Gastrocnemius medialis (tissue), 4 donors: ENCODE data around the gene MORN1. TPM values are rescaled to one million over a fixed set of nuclear protein-coding genes. Genes with fewer than 3 reads are reported as not detected.

Source experiments
- ATAC-seq, 2 donors: fragments of 150-250 bp; one replicate each; pipeline ENCODE4 v1.9.1; 2016
- DNase-seq, 2 donors: peaks; one replicate each; pipeline ENCODE4 v3.0.0-alpha.2; 2019
- H3K27ac ChIP-seq, 4 donors: fragments of 200-600 bp; sonication (generic); 1 replicate in 1 of 4; 2 replicates in 3 of 4; pipeline ENCODE4 v1.5.1; 2016 to 2018; ENCODE audit warnings: mild to moderate bottlenecking in 2 of 4, moderate library complexity in 1 of 4
- H3K27me3 ChIP-seq, 3 donors: fragments of 200-600 bp; sonication (generic) in 2 of 3; 1 replicate in 1 of 3; 2 replicates in 2 of 3; pipeline versions ENCODE4 v1.5.1 to v1.6.0; 2016 to 2019; ENCODE audit warnings: mild to moderate bottlenecking in 1 of 3, moderate library complexity in 1 of 3
- H3K36me3 ChIP-seq, 2 donors: fragments of 200-600 bp; sonication (generic) in 1 of 2; one replicate each; pipeline ENCODE4 v1.5.1; 2017 to 2018
- H3K4me1 ChIP-seq, 2 donors: fragments of 200-600 bp; sonication (generic) in 1 of 2; one replicate each; pipeline ENCODE4 v1.5.1; 2016 to 2017; ENCODE audit warnings: mild to moderate bottlenecking in 2 of 2
- H3K4me3 ChIP-seq, 4 donors: fragments of 200-600 bp; sonication (generic) in 3 of 4; 1 replicate in 1 of 4; 2 replicates in 3 of 4; pipeline ENCODE4 v1.5.1; 2016 to 2019; ENCODE audit warnings: mild to moderate bottlenecking in 2 of 4
- H3K9me3 ChIP-seq, 3 donors: fragments of 200-600 bp; sonication (generic) in 2 of 3; 1 replicate in 1 of 3; 2 replicates in 2 of 3; pipeline ENCODE4 v1.5.1; 2016 to 2019
- CTCF ChIP-seq, 5 experiments: fragments of 450-650 bp in 3 of 5; fragments of 200-600 bp in 2 of 5; sonication (generic) in 2 of 5; IDR thresholded peaks in 4 of 5; conservative IDR thresholded peaks in 1 of 5; 1 replicate in 4 of 5; 2 replicates in 1 of 5; pipeline ENCODE4 v1.5.1; 2016 to 2019; ENCODE audit warnings: antibody characterized with exemption in 5 of 5, mild to moderate bottlenecking in 3 of 5, moderate library complexity in 3 of 5
- POLR2A ChIP-seq, 2 donors: fragments of 450-650 bp; IDR thresholded peaks; one replicate each; pipeline ENCODE4 v1.6.1; 2017; ENCODE audit warnings: antibody characterized with exemption in 2 of 2, mild to moderate bottlenecking in 2 of 2, moderate library complexity in 2 of 2
- in situ Hi-C, 4 donors: fragments of 200-750 bp; cut with MboI; loops; one replicate each; pipeline versions ENCODE4 v1.15.0 to v1.8.0; 2017; ENCODE audit warnings: low sequenced_read_pairs in 4 of 4
- intact Hi-C: fragments of 100-400 bp; cut with DNase I; formaldehyde crosslinking; loops from one replicate; pipeline ENCODE4 v1.15.1; 2023; ENCODE audit warnings: low total_unique reads
- total RNA-seq, 4 donors: library from RNA; depleted of rRNA; stranded (reverse); fragments of >200 nt; gene quantifications; one replicate each; pipeline versions ENCODE4 v1.1.0 to v1.2.3, GENCODE V29; 2016

Gene MORN1
- total RNA-seq, 4 donors from 2014 or later = 1.9 to 4.7 (median 3.5) TPM

- no peaks in the 10 kb centered on the region for H3K27me3 ChIP-seq
- no peak overlapping the region for H3K4me3 ChIP-seq
- DNase-seq (no peak), ATAC-seq (no peak)
- no peak for TF ChIP-seq CTCF (IDR thresholded peaks at IDR 0.05 in 4 of 5, conservative IDR thresholded peaks at IDR 0.05 in 1 of 5)
- no peak for TF ChIP-seq POLR2A (IDR thresholded peaks at IDR 0.05)
- in situ Hi-C loops = loop anchor here in 1 of 4 donors (10.0 kb wide), 1 partner anchor 185 kb away; the partner anchor contains the start of gene FAAP20
- no peaks in the 10 kb centered on the region for H3K36me3 ChIP-seq
- intact Hi-C loops = loop anchor here (5.0 kb wide), 2 partner anchors 63 to 248 kb away; no protein-coding TSS in a partner anchor
- peaks cover 0 to 5% of the 10 kb centered on the region in 2 donors for H3K4me1 ChIP-seq
- no peaks in the 10 kb centered on the region for H3K9me3 ChIP-seq
- H3K27ac ChIP-seq = no peak overlapping the region
Measured at GRCh38 chr1:2379733-2380404, 11.5 kb downstream of the MORN1 start.

GRCh38 chr1:2378956-2379732 is 12.2 kb downstream of the MORN1 start:
- ATAC-seq (no peak), DNase-seq (no peak)
- TF ChIP-seq CTCF (IDR thresholded peaks at IDR 0.05 in 4 of 5, conservative IDR thresholded peaks at IDR 0.05 in 1 of 5) (no peak), POLR2A (IDR thresholded peaks at IDR 0.05) (no peak)
- Histone ChIP-seq H3K4me3 (no peak overlapping the region), H3K4me1 (peaks cover 0 to 5% of the 10 kb centered on the region in 2 donors), H3K27ac (no peak overlapping the region), H3K36me3 (no peaks in the 10 kb centered on the region), H3K27me3 (no peaks in the 10 kb centered on the region), H3K9me3 (no peaks in the 10 kb centered on the region)
- intact Hi-C loops = no loop called here
- in situ Hi-C loops = no loop called here

- ATAC-seq = no peak
- in situ Hi-C loops = no loop called here
Measured at GRCh38 chr1:2378441-2378851, 12.9 kb downstream of the MORN1 start.

GRCh38 chr1:2377751-2378440 is 13.5 kb downstream of the MORN1 start:
- intact Hi-C loops = no loop called here
- in situ Hi-C loops = no loop called here
- no peak for DNase-seq
- Histone ChIP-seq H3K4me1 (peaks cover 0 to 5% of the 10 kb centered on the region in 2 donors), H3K9me3 (no peaks in the 10 kb centered on the region), H3K27ac (no peak overlapping the region), H3K27me3 (no peaks in the 10 kb centered on the region), H3K36me3 (no peaks in the 10 kb centered on the region), H3K4me3 (no peak overlapping the region)
- TF ChIP-seq POLR2A (IDR thresholded peaks at IDR 0.05) = no peak
- TF ChIP-seq CTCF (IDR thresholded peaks at IDR 0.05 in 4 of 5, conservative IDR thresholded peaks at IDR 0.05 in 1 of 5) = no peak
- ATAC-seq = no peak

More at GRCh38 chr1:2378441-2378851, 12.9 kb downstream of the MORN1 start:
- H3K36me3 ChIP-seq = no peaks in the 10 kb centered on the region
- H3K4me1 ChIP-seq = peaks cover 0 to 5% of the 10 kb centered on the region in 2 donors
- intact Hi-C loops = no loop called here
- no peak for DNase-seq
- H3K27me3 ChIP-seq = no peaks in the 10 kb centered on the region
- H3K27ac ChIP-seq = no peak overlapping the region
- TF ChIP-seq CTCF (IDR thresholded peaks at IDR 0.05 in 4 of 5, conservative IDR thresholded peaks at IDR 0.05 in 1 of 5) = no peak
- TF ChIP-seq POLR2A (IDR thresholded peaks at IDR 0.05) = no peak
- no peak overlapping the region for H3K4me3 ChIP-seq
- H3K9me3 ChIP-seq = no peaks in the 10 kb centered on the region
